Measurements from ENCODE around the gene ADNP.

ADNP gene

DNA sequence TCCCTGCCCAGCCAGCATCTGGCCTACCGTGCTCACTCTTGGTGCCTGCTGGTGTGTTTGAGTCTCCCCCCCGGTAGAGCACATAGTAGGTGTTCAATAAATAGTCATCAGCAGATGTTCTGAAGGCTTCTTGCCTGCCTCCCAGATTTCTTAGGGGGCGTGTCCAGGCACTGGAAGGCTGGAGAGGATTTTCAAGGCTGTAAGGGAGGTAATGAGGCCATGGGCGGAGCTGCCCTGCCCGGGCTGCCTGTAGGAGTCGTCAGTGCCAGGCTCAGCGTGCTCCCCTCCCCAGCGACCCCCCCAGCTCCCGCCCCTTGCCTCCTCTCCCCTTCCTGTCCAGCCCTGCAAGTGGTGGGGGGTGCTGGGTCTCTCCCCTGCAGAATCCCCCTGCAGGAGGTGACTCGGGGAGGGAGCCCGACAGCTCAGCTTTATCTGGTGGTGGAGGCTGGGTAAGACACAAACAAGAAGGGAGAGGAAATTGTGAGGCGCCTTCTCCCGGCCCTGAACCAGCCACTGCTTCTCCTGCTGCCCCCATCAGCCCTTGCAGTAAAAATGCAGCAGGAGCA is 80.4 kb downstream of the ADNP start:
- DNase-seq (ENCODE audit: low read depth, low spot score): no peak

DNA sequence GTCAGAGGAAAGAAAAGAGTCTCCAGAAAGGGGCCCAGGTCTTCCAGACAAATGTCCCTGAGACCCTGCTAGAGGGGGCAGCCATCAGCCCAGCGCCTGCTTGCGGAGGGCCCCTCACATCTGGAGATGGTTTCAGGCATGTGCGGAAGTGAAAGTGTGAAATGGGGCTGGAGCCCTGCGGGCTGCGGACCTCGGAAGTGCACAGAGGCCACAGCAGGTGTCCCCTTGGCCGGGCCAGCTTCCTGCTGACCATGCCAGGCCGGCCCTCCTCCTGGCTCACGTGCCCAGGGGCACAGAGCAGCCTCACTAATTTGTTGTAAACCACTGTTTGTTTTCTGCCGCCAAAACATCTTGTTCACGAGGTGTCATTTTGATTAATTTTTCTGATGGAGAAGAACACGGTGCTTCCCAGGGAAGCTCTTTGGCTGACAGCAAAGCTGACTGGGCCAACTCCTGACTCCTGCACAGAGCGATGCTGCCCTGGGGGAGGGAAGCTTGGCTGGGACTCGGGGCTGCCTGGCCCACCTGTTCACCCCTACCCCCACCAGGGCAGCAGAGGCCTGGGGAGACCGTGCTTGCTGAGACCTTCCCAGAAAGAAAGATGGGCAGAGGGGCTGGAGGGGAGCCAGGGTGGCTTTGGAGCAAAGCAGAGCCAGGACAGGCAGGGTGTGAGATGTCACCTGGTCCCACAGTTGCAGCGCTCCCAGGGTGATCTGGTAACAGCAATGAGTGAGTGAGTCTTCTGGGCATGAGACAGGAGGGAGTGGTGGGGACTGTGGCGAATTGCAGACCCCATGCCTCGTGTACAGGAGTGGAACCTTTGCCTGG is 82.2 kb downstream of the ADNP start:
- DNase-seq (ENCODE audit: low read depth, low spot score): no peak

DNA sequence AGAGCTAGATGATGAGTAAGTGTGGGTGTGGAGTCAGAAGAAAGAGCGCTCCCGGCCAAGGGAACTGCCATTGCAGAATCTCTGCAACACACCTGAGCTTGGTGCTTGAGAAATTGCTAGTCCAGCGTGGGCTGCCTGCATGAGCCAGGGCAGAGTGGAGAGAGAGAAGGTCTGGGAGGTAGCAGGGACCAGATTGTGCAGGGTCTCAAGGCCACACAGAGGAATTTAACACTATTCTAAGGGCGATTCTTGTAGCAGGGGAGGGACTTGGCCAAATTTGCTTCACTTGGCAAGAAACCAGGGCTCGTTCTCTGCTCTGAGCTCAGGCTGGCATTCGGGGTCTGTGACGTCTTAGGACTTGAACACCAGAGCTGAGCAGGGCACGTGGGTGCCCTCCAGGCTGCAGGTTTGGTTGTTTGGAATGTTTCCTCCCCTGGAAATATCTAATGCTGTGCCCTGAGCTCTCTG is 82.9 kb downstream of the ADNP start:
- DNase-seq (ENCODE audit: low read depth, low spot score): no peak

DNA sequence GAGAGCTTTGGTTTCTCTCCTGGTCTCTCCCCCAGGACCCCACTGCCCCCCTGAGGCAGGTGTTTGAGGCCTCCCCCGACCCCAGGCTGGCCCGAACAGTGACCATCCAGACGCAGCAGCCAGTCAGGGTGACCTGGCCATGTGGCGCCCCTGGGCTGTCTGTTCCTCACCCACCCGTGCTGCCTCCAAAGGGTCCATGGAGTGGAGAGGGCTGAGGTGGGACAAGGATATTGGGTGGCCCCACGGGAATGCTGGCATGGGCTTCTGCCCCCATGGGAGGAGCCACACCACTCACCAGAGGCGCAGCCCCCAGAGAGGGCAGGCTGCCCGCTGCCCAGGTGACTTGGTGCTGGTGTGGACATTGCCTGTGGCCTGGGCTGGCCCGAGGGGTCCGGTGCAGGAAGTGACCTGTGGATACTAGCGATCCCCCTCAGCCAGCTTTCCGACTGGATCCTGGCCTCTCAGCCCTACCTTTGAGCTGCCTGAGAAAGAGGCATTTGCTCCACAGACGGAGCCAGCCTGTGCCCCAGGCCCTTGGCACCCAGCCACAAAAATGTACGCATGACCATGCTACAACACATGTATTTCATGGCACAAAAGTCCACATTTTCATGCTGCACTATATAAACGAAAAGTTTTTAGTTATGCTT is 85.5 kb downstream of the ADNP start:
- DNase-seq (ENCODE audit: low read depth, low spot score): no peak

DNA sequence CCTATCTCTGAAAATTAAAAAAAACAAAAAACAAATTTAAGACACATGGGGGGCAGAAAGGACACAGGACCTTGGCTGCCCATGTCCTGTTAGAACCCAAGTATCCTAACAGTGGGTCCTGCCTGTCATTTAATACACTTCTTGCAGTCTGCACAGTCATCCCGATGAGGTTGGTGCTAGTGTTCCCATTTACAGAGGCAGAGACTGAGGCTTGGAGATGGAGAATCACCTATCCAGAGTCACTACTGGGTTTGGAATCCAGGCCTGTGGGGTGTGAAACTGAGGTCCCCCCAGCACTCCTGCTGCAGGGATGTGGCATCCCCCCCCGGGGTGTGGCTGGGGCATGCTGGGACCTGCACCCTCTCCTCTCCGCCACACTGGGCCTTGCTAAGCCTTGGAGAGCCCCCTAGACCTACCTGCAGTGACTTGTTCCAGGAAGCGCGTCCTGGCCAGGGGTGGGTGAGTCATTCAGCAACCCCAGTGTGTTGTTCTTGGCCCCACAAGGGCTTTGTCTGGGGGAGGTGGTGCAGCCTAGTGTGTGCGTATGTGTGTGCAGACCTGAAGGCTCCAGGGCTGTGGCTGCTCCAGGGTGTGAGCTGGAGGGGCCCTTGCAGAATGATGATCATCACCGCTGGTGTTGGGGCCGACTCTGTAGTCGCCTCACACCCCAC is 86.7 kb downstream of the ADNP start:
- peak; percentile 31 for DNase-seq (ENCODE audit: low read depth, low spot score)

DNA sequence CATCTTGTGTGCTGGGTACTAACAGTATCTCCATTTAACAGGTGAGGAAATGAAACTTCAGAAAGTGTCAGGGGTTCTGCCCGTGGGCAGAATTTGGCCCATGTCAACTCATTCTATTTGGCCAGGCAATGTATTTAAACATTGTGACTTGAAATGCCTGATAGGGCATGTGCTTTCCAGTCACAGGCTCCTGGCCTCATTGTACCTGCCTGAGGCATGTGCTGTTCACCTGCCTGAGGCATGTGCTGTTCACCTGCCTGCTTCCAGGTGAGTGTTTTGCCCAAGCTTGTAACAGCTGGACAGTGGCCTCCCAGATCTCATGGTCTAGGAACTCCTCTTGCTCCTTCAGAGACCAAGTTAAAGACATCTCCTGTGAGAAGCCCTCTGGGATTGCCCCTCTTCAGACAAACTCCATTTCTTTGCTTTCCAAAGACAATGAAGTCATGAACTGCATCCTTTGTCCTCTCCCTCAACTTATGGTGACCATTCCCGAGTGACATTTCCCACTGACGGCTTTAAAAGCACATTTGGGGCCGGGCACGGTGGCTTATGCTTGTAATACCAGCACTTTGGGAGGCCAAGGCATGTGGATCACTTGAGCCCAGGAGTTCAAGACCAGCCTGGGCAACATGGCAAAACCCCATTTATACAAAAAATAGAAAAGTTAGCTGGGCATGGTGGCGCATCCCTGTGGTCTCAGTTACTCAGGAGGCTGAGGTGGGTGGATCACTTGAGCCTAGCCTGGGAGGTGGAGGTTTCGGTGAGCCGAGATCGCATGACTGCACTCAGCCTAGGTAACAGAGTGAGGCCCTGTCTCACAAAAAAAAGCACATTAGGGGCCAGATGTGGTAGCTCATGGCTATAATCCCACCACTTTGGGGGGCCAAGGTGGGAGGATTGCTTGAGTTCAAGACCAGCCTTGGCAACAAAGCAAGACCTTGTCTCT is 87.6 kb downstream of the ADNP start:
- no peak for DNase-seq (ENCODE audit: low read depth, low spot score)

DNA sequence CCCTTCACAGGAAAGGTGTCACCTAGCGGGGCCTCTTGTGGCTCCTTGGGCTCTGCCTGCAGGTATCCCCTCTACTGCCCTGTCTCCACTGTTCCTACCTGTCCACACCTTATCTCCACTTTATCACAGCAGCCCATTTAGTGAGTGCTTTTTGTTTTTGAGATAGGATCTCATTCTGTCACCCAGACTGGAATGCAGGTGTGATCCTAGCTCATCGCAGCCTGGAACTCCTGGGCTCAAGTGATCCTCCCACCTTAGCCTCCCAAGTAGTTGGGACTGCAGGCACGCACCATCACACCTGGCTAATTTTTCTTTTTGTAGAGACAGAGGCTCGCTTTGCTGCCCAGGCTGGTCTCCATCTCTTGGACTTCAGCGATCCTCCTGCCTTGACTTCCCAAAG is 88.4 kb downstream of the ADNP start:
- no peak for DNase-seq (ENCODE audit: low read depth, low spot score)
